Measurements from ENCODE around the gene WFDC9. TPM values are rescaled to one million over a fixed set of nuclear protein-coding genes. Genes with fewer than 3 reads are reported as not detected.

WFDC9 gene
- total and polyA plus RNA-seq, 7 donors: not detected

DNA sequence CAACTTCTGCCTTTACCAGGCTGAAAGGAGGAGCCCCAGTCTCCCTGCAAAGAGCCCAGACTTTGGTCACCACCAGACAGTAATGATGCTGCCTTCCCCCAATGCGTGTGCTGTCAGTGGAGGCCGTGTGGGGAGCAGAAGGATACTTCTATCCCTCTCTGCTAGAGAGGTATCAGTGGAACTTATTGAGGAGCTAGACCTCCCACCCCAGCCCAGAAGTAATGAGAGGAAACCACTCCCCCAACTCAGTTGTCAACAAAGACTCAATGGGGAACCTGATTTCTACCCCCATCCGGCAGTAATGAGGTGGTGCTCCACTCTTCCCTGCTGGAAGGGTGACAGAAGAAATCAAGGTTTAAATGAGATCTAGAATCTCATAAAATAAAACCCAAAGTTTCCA, 47.6 kb downstream of the WFDC9 start:
- Histone ChIP-seq H3K4me1 (no peaks in the 10 kb centered on the region), H3K4me3 (no peak overlapping the region), H3K27ac (no peak overlapping the region), H3K36me3 (no peaks in the 10 kb centered on the region), H3K9me3 (no peaks in the 10 kb centered on the region), H3K27me3 (no peaks in the 10 kb centered on the region)
- TF ChIP-seq, protein P1, sequence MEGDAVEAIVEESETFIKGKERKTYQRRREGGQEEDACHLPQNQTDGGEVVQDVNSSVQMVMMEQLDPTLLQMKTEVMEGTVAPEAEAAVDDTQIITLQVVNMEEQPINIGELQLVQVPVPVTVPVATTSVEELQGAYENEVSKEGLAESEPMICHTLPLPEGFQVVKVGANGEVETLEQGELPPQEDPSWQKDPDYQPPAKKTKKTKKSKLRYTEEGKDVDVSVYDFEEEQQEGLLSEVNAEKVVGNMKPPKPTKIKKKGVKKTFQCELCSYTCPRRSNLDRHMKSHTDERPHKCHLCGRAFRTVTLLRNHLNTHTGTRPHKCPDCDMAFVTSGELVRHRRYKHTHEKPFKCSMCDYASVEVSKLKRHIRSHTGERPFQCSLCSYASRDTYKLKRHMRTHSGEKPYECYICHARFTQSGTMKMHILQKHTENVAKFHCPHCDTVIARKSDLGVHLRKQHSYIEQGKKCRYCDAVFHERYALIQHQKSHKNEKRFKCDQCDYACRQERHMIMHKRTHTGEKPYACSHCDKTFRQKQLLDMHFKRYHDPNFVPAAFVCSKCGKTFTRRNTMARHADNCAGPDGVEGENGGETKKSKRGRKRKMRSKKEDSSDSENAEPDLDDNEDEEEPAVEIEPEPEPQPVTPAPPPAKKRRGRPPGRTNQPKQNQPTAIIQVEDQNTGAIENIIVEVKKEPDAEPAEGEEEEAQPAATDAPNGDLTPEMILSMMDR (IDR thresholded peaks at IDR 0.05): no peak
- TF ChIP-seq POLR2AphosphoS5 (IDR thresholded peaks at IDR 0.05) (no peak), POLR2A (IDR thresholded peaks at IDR 0.05) (no peak), EP300 (IDR thresholded peaks at IDR 0.05) (no peak)
- intact Hi-C loops (cut with DNase I): no loop called here
- DNase-seq: no peak
- WGBS, 2 donors: 88 to 93% methylated on average over 3 of the region's 3 CpGs

DNA sequence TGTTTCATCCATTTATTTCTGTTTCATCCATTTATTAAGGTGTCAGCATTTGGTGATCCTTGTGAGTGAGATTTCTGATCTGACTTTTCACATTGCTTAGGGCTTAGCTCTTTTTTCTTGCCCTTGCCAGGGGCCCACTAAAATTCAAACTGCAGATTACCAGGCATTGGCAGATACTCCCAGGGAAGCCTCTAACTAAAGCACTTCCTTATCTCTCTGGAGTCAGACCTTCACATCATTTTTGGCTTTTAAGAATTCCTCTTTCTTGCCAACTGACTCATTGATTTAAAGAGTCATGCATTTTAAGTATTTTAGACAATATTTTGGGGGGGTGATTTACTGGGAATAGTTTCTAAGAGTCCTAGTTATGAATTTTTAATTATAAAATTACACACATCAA, 49.4 kb downstream of the WFDC9 start:
- Histone ChIP-seq H3K9me3 (no peaks in the 10 kb centered on the region), H3K4me3 (no peak overlapping the region), H3K27me3 (no peaks in the 10 kb centered on the region), H3K27ac (no peak overlapping the region), H3K36me3 (no peaks in the 10 kb centered on the region), H3K4me1 (peaks cover 0 to 4% (median 0%) of the 10 kb centered on the region in 4 donors)
- intact Hi-C loops (cut with DNase I): no loop called here
- no peak for DNase-seq
- TF ChIP-seq POLR2A (IDR thresholded peaks at IDR 0.05) (no peak), EP300 (IDR thresholded peaks at IDR 0.05) (no peak), POLR2AphosphoS5 (IDR thresholded peaks at IDR 0.05) (no peak)
- TF ChIP-seq, protein P1 (IDR thresholded peaks at IDR 0.05): no peak

DNA sequence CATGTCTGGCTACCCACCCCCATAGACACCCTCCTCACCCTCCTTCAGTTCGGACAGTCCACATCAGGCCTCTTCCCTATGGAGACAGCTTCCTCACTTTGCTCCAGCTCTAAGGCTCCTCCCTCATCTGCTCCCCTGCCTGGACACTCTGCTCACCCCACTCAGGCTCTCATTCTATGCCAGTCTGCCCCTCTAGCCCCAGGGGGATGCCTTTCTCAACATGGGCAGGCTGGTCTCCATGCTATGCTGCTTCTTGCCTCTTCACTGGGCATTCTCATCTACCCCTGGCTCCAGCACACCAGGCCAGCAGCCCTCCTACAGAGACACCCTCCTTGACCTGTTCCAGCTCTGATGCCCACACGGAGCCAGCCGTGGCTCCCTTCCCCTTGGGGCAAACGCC, 51.9 kb downstream of the WFDC9 start, which contains the start of gene WFDC8:
Gene WFDC8, minus strand, starts transcription at position 101 of the 400 bp plus-strand sequence. Its CDS starts 37 bp downstream, at position 64.
- Histone ChIP-seq H3K9me3 (no peaks in the 10 kb centered on the region), H3K27me3 (no peaks in the 10 kb centered on the region), H3K27ac (no peak within 1 kb of the TSS), H3K36me3 (no peaks in the 10 kb centered on the region), H3K4me1 (peaks cover 0 to 4% (median 0%) of the 10 kb centered on the region in 4 donors), H3K4me3 (no peak within 1 kb of the TSS)
- intact Hi-C loops (cut with DNase I): no loop called here
- WGBS, 2 donors: 79 to 81% methylated on average over 4 of the region's 4 CpGs
- no peak for DNase-seq
- TF ChIP-seq POLR2AphosphoS5 (IDR thresholded peaks at IDR 0.05): no peak

DNA sequence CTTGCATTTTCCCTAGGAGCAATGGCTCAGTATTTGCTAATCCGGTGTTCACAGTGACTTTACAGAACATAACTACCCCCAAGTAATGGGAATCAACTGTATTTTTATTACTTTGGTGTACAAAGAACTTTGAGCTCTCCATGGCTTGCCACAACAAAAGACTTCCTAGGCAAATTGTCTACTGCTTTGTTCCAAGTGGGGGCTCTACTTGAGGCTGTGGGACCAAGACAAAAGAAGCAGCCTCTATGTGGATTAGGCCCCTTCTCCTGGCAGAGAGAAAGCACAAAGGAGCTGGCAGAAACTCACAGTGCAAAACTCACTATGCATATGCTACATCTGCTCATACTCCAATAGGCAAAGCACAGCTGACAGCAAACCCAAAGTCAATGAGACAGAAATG, 52.9 kb downstream of the WFDC9 start:
- Histone ChIP-seq H3K27ac (no peak overlapping the region), H3K9me3 (no peaks in the 10 kb centered on the region), H3K27me3 (no peaks in the 10 kb centered on the region), H3K36me3 (no peaks in the 10 kb centered on the region), H3K4me1 (peaks cover 0 to 4% (median 0%) of the 10 kb centered on the region in 4 donors), H3K4me3 (no peak overlapping the region)
- DNase-seq: no peak
- WGBS, 2 donors: 18 to 81% methylated on average over 1 of the region's 1 CpG
- intact Hi-C loops (cut with DNase I): no loop called here
- TF ChIP-seq EP300 (IDR thresholded peaks at IDR 0.05) (no peak), POLR2A (IDR thresholded peaks at IDR 0.05) (no peak), POLR2AphosphoS5 (IDR thresholded peaks at IDR 0.05) (no peak)
- TF ChIP-seq, protein P1 (IDR thresholded peaks at IDR 0.05): no peak

DNA sequence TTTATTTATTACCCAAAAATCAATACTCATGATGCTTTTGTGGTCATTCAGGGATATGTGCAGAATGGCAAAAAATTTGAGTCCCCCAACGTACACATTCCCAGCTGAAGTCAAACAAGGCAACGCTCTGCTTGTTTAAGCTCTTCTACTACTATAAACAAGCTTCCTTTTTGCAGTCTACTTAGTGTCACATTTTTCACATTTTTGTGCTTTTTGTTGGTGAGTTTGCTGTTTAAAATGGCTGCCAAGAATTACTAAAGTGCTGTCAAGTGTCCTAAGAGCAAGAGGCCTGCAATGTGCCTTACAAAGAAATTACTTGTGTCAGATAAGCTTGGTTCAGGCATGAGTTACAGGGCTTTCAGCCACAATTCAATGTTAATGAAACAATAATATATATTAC, 54.1 kb downstream of the WFDC9 start:
- H3K4me1 ChIP-seq: peaks cover 0 to 4% (median 0%) of the 10 kb centered on the region in 4 donors
- H3K4me3 ChIP-seq: no peak overlapping the region
- H3K9me3 ChIP-seq: no peaks in the 10 kb centered on the region
- intact Hi-C loops (cut with DNase I): no loop called here
- no peak for DNase-seq
- TF ChIP-seq POLR2AphosphoS5 (IDR thresholded peaks at IDR 0.05) (no peak), POLR2A (IDR thresholded peaks at IDR 0.05) (no peak), EP300 (IDR thresholded peaks at IDR 0.05) (no peak)
- TF ChIP-seq, protein P1 (IDR thresholded peaks at IDR 0.05): no peak
- H3K27me3 ChIP-seq: no peaks in the 10 kb centered on the region
- no peaks in the 10 kb centered on the region for H3K36me3 ChIP-seq
- no peak overlapping the region for H3K27ac ChIP-seq
- 57 to 91% methylated on average over 2 of the region's 2 CpGs for WGBS, 2 donors
